Liver (tissue), 9 donors: Measurements from ENCODE around the gene LSAMP. TPM values are rescaled to one million over a fixed set of nuclear protein-coding genes. Genes with fewer than 3 reads are reported as not detected.

Experiments
- DNase-seq: peaks from one replicate; pipeline ENCODE4 v3.0.0-alpha.2; 2017; ENCODE audit warnings: low spot score
- H3K27ac ChIP-seq, 2 donors: one replicate each; pipeline ENCODE4 v1.7.0; 2013; ENCODE audit warnings: inconsistent platforms in 2 of 2, low read length in 2 of 2, control low read depth in 1 of 2, low read depth in 1 of 2, mild to moderate bottlenecking in 1 of 2
- H3K27me3 ChIP-seq, 4 donors: one replicate each; pipeline versions ENCODE4 v1.6.1 to v1.7.0; 2013; ENCODE audit warnings: low read length in 3 of 4, inconsistent platforms in 1 of 4, mild to moderate bottlenecking in 1 of 4, moderate library complexity in 1 of 4; ENCODE audit not compliant: control insufficient read depth in 4 of 4, insufficient read depth in 4 of 4
- H3K36me3 ChIP-seq, 4 donors: one replicate each; pipeline versions ENCODE4 v1.6.1 to v1.7.0; 2013; ENCODE audit warnings: low read length in 3 of 4, mild to moderate bottlenecking in 3 of 4, low read depth in 1 of 4, moderate library complexity in 1 of 4; ENCODE audit not compliant: control insufficient read depth in 4 of 4, insufficient read depth in 3 of 4
- H3K4me1 ChIP-seq, 4 donors: one replicate each; pipeline versions ENCODE4 v1.6.1 to v1.7.0; 2013; ENCODE audit warnings: low read length in 3 of 4, mild to moderate bottlenecking in 3 of 4, moderate library complexity in 1 of 4; ENCODE audit not compliant: control insufficient read depth in 4 of 4, insufficient read depth in 4 of 4
- H3K4me3 ChIP-seq, 3 donors: one replicate each; pipeline versions ENCODE4 v1.6.1 to v1.7.0; 2013; ENCODE audit warnings: low read length in 3 of 3, control low read depth in 1 of 3, low read depth in 1 of 3, mild to moderate bottlenecking in 1 of 3
- H3K9ac ChIP-seq, 2 donors: one replicate each; pipeline ENCODE4 v1.7.0; 2013; ENCODE audit warnings: low read length in 2 of 2, mild to moderate bottlenecking in 2 of 2, moderate library complexity in 2 of 2, control low read depth in 1 of 2, low read depth in 1 of 2
- H3K9me3 ChIP-seq, 4 donors: one replicate each; pipeline versions ENCODE4 v1.6.1 to v1.7.0; 2013; ENCODE audit warnings: low read length in 3 of 4; ENCODE audit not compliant: control insufficient read depth in 4 of 4
- ATF3 ChIP-seq: IDR thresholded peaks from 2 replicates; pipeline ENCODE4 v1.6.1; 2016; ENCODE audit warnings: antibody characterized with exemption
- CTCF ChIP-seq: fragments of 150-350 bp; IDR thresholded peaks from 2 replicates; pipeline ENCODE4 v1.5.1; 2017; ENCODE audit warnings: improper control_type of control experiment, low read depth, low read length; ENCODE audit not compliant: missing input control
- EGR1 ChIP-seq, 2 donors: IDR thresholded peaks; 2 replicates each; pipeline ENCODE4 v1.6.1; 2016 to 2018; ENCODE audit warnings: antibody characterized with exemption in 2 of 2, low read depth in 2 of 2
- FOXA1 ChIP-seq: IDR thresholded peaks from 2 replicates; pipeline ENCODE4 v1.6.1; 2016; ENCODE audit warnings: antibody characterized with exemption
- FOXA2 ChIP-seq: IDR thresholded peaks from 2 replicates; pipeline ENCODE4 v1.6.1; 2016; ENCODE audit warnings: antibody characterized with exemption
- GABPA ChIP-seq, 2 donors: IDR thresholded peaks in 1 of 2; conservative IDR thresholded peaks in 1 of 2; 2 replicates each; pipeline ENCODE4 v1.6.1; 2016; ENCODE audit warnings: antibody characterized with exemption in 2 of 2, mild to moderate bottlenecking in 1 of 2, moderate library complexity in 1 of 2
- HNF4A ChIP-seq, 2 donors: conservative IDR thresholded peaks; 2 replicates each; pipeline ENCODE4 v1.6.1; 2016; ENCODE audit warnings: antibody characterized with exemption in 2 of 2, mild to moderate bottlenecking in 2 of 2
- HNF4G ChIP-seq: IDR thresholded peaks from 2 replicates; pipeline ENCODE4 v1.6.1; 2016; ENCODE audit warnings: antibody characterized with exemption
- JUND ChIP-seq, 2 donors: IDR thresholded peaks; 2 replicates each; pipeline ENCODE4 v1.6.1; 2016; ENCODE audit warnings: antibody characterized with exemption in 2 of 2
- MAX ChIP-seq: IDR thresholded peaks from 2 replicates; pipeline ENCODE4 v1.6.1; 2016; ENCODE audit warnings: antibody characterized with exemption
- NR2F2 ChIP-seq: IDR thresholded peaks from 2 replicates; pipeline ENCODE4 v1.6.1; 2016; ENCODE audit warnings: antibody characterized with exemption
- RAD21 ChIP-seq, 2 donors: IDR thresholded peaks; 2 replicates each; pipeline ENCODE4 v1.6.1; 2016; ENCODE audit warnings: antibody characterized with exemption in 2 of 2, mild to moderate bottlenecking in 2 of 2
- REST ChIP-seq: IDR thresholded peaks from 2 replicates; pipeline ENCODE4 v1.6.1; 2016; ENCODE audit warnings: antibody characterized with exemption, mild to moderate bottlenecking
- RXRA ChIP-seq, 2 donors: IDR thresholded peaks; 2 replicates each; pipeline ENCODE4 v1.6.1; 2017 to 2018; ENCODE audit warnings: antibody characterized with exemption in 2 of 2, mild to moderate bottlenecking in 1 of 2
- SP1 ChIP-seq: IDR thresholded peaks from 2 replicates; pipeline ENCODE4 v1.6.1; 2018; ENCODE audit warnings: antibody characterized with exemption, mild to moderate bottlenecking
- TAF1 ChIP-seq: conservative IDR thresholded peaks from 2 replicates; pipeline ENCODE4 v1.6.1; 2016; ENCODE audit warnings: antibody characterized with exemption, mild to moderate bottlenecking
- YY1 ChIP-seq: IDR thresholded peaks from 2 replicates; pipeline ENCODE4 v1.6.1; 2016; ENCODE audit warnings: antibody characterized with exemption, mild to moderate bottlenecking
- ZBTB33 ChIP-seq: IDR thresholded peaks from 2 replicates; pipeline ENCODE4 v1.6.1; 2016; ENCODE audit warnings: antibody characterized with exemption
- whole genome bisulfite sequencing: extraction: QIAGEN DNeasy Blood & Tissue Kit; methylation state at CpG from one replicate; pipeline ENCODE4 v1.1.7; 2013; 5-methylcytosine and 5-hydroxymethylcytosine counted together
- polyA plus RNA-seq, 2 donors: library from polyadenylated mRNA; stranded (reverse) in 1 of 2; unstranded in 1 of 2; fragments of 200-250 nt in 1 of 2; fragments of >200 nt in 1 of 2; fragmentation: Nextera tagmentation in 1 of 2; extraction: Ambion mirVana in 1 of 2; gene quantifications; one replicate each; pipeline versions ENCODE4 v1.2.1 to v1.2.3, GENCODE V29; 2013 to 2015
- total RNA-seq, 2 donors: library from RNA; depleted of rRNA; stranded (reverse); fragments of >200 nt; gene quantifications; one replicate each; pipeline ENCODE4 v1.2.3, GENCODE V29; 2014
- donor health status: healthy.
- donor health status: healthy.
- donor health status: healthy.
- donor health status: healthy.
- donor health status: healthy.

The LSAMP gene
- total and polyA plus RNA-seq, 4 donors = 0.01 to 0.17 (median 0.06) TPM

- 81% methylated on average over 4 of the region's 4 CpGs for WGBS
- H3K4me3 ChIP-seq = no peak overlapping the region
- TF ChIP-seq GABPA (IDR thresholded peaks at IDR 0.05 in 1 of 2, conservative IDR thresholded peaks at IDR 0.05 in 1 of 2) = no peak
- TF ChIP-seq CTCF = no peak
- TF ChIP-seq HNF4A (conservative IDR thresholded peaks at IDR 0.05) = no peak
- no peak for TF ChIP-seq EGR1 (IDR thresholded peaks at IDR 0.05; ENCODE audit: low read depth in 2 of 2)
- TF ChIP-seq RAD21 (IDR thresholded peaks at IDR 0.05) = no peak
- TF ChIP-seq JUND (IDR thresholded peaks at IDR 0.05) = no peak
- no peak for TF ChIP-seq SP1
- TF ChIP-seq ATF3 = no peak
- no peak for TF ChIP-seq FOXA2
- TF ChIP-seq MAX = no peak
- TF ChIP-seq ZBTB33 = no peak
- no peak for TF ChIP-seq TAF1
- TF ChIP-seq NR2F2 = no peak
- TF ChIP-seq HNF4G = no peak
- TF ChIP-seq RXRA (IDR thresholded peaks at IDR 0.05) = no peak
- no peak for TF ChIP-seq FOXA1
- no peak for TF ChIP-seq YY1
- no peak for TF ChIP-seq REST
Observed at GRCh38 chr3:116141724-116142123, 303.6 kb downstream of the LSAMP start.

More at GRCh38 chr3:116141724-116142123, 303.6 kb downstream of the LSAMP start:
- no peak overlapping the region for H3K27ac ChIP-seq
- H3K9me3 ChIP-seq = peaks cover 0 to 8% (median 0%) of the 10 kb centered on the region in 4 donors
- H3K4me1 ChIP-seq = no peaks in the 10 kb centered on the region
- H3K36me3 ChIP-seq = no peaks in the 10 kb centered on the region
- no peaks in the 10 kb centered on the region for H3K27me3 ChIP-seq
- no peak overlapping the region for H3K9ac ChIP-seq
- DNase-seq = no peak
